Measurements from ENCODE around the gene KCNJ10. TPM values are rescaled to one million over a fixed set of nuclear protein-coding genes. Genes with fewer than 3 reads are reported as not detected.
"Not testable (repeated sequence)": the region's sequence is repeated elsewhere in the genome, so short reads cannot be mapped to it uniquely, and the experiment has no call there.

The KCNJ10 gene
- total RNA-seq, 2 donors from 2014 or later = 0.37 to 0.65 TPM

DNA sequence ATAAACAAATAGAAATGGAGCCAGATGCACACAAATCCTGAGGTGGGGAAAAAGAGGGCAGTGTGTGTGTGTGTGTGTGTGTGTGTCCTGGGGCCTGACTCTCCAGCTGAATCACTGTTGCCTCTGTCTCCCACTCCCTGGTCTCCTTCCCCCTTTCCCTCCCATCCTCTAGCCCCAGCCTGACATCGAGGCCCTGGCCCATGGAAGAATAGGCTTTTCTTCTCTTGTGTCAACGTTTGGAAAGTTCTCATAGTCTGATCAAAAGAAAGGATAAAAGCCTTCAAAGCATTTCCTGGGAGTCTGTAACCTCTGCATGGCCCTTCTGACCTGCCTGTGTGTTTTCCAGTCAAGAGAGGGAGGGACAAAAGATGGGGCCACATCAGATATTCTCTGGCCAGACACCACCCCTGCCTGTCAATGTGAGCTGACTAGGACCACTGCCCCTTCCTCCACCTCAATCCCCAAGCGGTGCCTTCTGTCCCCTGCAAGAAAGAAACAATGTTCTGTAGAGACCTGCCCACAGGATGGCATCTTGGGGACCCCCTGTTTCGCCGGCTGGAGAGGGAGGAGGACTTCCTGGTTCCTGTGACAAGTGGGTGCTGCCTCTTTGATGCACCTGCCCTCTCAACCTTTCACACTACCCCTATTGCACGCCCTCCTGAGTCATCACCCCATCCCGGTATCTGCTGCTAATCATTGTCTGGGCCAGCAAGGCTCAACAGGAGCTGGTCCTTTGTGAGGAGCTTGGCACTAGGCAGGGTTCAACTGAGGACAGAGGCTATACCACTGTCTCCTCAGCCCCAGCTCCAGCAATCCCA, 16.2 kb downstream of the KCNJ10 start:
- Mint-ChIP-seq H3K36me3 (ENCODE audit: insufficient read depth in 2 of 2) (no peaks in the 10 kb centered on the region), H3K27ac (no peak overlapping the region), H3K9me3 (no peaks in the 10 kb centered on the region), H3K4me1 (ENCODE audit: low read depth) (no peaks in the 10 kb centered on the region), H3K27me3 (ENCODE audit: low read depth) (peaks cover 51% of the 10 kb centered on the region), H3K4me3 (no peak overlapping the region)
- ATAC-seq (replicated peaks in 1 of 2) (no peak), DNase-seq (no peak)

DNA sequence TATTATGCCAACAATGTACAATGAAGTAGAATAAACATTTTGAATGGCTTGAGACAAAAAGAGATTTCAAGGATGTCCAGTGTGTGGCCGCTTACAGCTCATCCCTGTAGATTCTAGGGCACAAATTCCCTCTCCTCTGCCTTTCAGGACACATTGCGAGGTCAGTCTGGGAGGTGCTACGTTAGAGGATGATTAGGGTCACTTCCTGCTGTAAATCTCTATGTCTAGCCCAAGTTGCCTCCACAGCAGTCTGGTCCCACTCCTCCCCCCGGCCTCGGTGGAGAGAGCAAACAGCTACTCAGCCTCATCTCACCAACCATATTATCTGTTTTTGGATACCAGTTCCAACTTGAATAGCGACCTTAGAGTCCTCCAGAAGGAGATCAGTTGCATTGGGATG, 17.0 kb downstream of the KCNJ10 start:
- ATAC-seq (replicated peaks in 1 of 2) = no peak
- H3K36me3 Mint-ChIP-seq (ENCODE audit: insufficient read depth in 2 of 2) = no peaks in the 10 kb centered on the region

DNA sequence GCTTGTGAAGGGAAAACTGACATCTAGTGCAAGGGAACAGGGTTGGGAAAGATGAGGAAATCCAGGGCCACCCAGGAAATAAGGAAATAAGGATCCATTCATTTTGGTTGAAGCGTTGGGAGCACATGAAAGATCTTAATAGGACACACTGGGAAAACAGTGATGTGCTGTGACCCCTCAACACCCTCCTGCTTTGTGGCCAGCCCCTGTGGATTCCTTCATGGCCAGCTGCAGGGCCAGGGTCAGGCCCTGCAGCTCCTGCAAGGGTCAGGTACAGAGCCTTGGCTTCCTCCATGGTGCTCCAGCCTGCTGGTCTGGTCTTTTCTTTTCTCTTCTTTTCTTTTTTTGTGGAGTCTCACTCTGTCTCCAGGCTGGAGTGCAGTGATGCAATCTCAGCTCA, 19.3 kb downstream of the KCNJ10 start:
- no peak overlapping the region for H3K4me3 Mint-ChIP-seq
- peaks cover 28% of the 10 kb centered on the region for H3K27me3 Mint-ChIP-seq (ENCODE audit: low read depth)
- no peak for ATAC-seq (replicated peaks in 1 of 2)
- no peaks in the 10 kb centered on the region for H3K9me3 Mint-ChIP-seq
- no peak overlapping the region for H3K27ac Mint-ChIP-seq
- peaks cover 14% of the 10 kb centered on the region for H3K4me1 Mint-ChIP-seq (ENCODE audit: low read depth)
- DNase-seq = no peak
- H3K36me3 Mint-ChIP-seq (ENCODE audit: insufficient read depth in 2 of 2) = no peaks in the 10 kb centered on the region

More for the DNA sequence above, 17.0 kb downstream of the KCNJ10 start:
- no peak overlapping the region for H3K4me3 Mint-ChIP-seq
- H3K27me3 Mint-ChIP-seq (ENCODE audit: low read depth) = peaks cover 47% of the 10 kb centered on the region
- no peak overlapping the region for H3K27ac Mint-ChIP-seq
- no peaks in the 10 kb centered on the region for H3K9me3 Mint-ChIP-seq
- H3K4me1 Mint-ChIP-seq (ENCODE audit: low read depth) = no peaks in the 10 kb centered on the region
- no peak for DNase-seq

DNA sequence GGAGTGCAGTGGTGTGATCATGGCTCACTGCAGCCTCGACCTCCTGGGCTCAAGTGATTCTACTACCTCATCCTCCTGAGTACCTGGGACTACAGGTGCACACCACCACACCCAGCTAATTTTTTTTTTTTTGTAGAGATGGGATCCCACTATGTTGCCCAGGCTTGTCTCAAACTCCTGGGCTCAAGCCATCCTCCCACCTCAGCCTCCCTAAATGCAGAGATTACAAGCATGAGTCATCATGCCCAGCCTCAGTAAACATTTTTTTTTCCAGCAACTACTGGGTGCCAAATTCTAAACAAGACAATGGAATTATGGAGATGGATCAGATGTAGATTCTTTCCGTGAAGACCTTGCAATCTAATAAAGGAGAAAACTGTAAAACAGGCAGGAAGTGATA, 19.8 kb downstream of the KCNJ10 start:
- H3K27me3 Mint-ChIP-seq (ENCODE audit: low read depth) = peaks cover 30% of the 10 kb centered on the region
- H3K4me3 Mint-ChIP-seq; ATAC-seq (replicated peaks in 1 of 2); H3K9me3 Mint-ChIP-seq; H3K36me3 Mint-ChIP-seq (ENCODE audit: insufficient read depth in 2 of 2); DNase-seq; H3K27ac Mint-ChIP-seq: not testable (repeated sequence)
- H3K4me1 Mint-ChIP-seq (ENCODE audit: low read depth) = peaks cover 14% of the 10 kb centered on the region

DNA sequence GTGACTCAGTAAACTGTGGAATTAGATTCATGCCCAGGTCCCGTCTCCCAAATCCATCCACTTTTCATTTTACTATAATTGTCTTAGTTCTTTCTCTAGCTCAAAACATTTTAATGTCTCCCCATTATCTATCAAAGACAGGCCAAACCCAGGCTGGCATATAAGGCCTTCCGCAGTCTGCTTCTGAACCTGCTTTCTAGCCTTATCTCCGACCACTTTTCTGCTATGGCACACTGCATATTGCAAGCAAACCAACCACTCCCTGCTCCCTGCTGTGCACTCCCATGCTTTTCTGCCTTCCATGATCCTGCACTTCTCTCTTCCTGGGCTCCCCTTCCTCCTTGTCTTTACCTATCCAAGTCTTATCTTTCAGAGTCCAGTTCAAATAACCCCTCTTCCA, 20.9 kb downstream of the KCNJ10 start:
- no peaks in the 10 kb centered on the region for H3K9me3 Mint-ChIP-seq
- no peak for ATAC-seq (replicated peaks in 1 of 2)
- H3K4me1 Mint-ChIP-seq (ENCODE audit: low read depth) = peaks cover 14% of the 10 kb centered on the region
- no peak overlapping the region for H3K27ac Mint-ChIP-seq
- H3K27me3 Mint-ChIP-seq (ENCODE audit: low read depth) = peaks cover 41% of the 10 kb centered on the region
- no peaks in the 10 kb centered on the region for H3K36me3 Mint-ChIP-seq (ENCODE audit: insufficient read depth in 2 of 2)
- no peak overlapping the region for H3K4me3 Mint-ChIP-seq
- no peak for DNase-seq

DNA sequence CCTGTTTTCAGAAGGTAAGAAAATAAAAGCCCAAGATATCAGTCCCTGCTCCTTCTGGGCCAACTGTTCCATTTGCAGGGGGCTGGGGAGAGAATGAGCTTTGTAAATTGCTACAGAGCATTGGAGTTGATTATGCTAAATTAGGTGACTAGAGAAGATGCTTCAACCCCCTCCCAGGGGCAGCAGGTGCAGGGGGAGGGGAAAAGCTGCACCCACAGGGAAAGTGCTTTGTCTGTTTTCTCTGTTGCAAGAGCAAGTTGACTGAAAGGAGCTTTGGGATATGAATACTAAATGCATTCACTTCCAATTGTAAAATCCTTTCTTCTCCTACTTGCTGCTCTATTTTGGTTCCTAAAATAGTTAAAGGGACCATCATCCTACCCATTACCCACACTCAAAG, 21.6 kb downstream of the KCNJ10 start:
- ATAC-seq (replicated peaks in 1 of 2) = no peak
- peaks cover 14% of the 10 kb centered on the region for H3K4me1 Mint-ChIP-seq (ENCODE audit: low read depth)
- no peaks in the 10 kb centered on the region for H3K36me3 Mint-ChIP-seq (ENCODE audit: insufficient read depth in 2 of 2)
- H3K4me3 Mint-ChIP-seq = no peak overlapping the region
- no peak for DNase-seq
- H3K9me3 Mint-ChIP-seq = no peaks in the 10 kb centered on the region
- H3K27ac Mint-ChIP-seq = no peak overlapping the region
- peaks cover 45% of the 10 kb centered on the region for H3K27me3 Mint-ChIP-seq (ENCODE audit: low read depth)

DNA sequence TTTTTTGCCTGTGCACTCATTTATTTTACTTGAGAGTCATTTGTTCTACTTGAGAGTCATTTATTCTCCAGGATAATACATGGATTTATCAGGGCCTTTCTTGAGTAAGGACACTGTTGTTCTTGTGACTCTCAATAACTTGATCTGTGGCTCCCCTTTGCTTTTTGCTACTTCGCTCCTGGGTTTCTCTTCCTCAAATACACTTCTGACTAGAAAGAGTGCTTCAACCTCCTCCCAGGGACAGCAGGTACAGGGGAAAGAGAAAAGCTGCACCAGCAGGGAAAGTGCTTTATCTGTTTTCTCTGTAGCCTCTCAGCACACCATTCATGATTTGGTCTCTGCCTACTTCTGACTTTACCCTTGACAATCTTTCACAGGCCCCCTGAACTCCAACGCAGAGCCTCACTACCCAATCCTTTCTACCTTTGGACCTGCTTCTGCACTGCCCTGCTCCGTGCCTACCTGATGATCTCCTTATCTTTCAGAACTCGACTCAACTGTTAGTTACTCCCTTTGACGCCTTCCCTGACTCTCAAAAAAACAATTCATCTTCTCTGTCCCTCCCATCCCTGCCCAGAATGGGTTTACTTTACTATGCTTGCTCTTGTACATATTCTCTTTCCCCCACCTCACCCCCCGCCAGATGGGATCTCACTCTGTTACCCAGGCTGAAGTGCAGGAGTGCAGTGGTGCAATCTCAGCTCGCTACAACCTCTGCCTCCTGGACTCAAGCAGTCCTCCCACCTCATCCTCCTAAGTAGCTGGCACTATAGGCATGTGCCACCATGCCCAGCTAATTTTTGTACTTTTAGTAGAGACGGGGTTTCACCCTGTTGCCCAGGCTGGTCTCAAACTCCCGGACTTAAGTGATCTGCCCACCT, 22.6 kb downstream of the KCNJ10 start:
- H3K9me3 Mint-ChIP-seq = no peaks in the 10 kb centered on the region
- peaks cover 46% of the 10 kb centered on the region for H3K27me3 Mint-ChIP-seq (ENCODE audit: low read depth)
- no peak for ATAC-seq (replicated peaks in 1 of 2)
- peaks cover 14% of the 10 kb centered on the region for H3K4me1 Mint-ChIP-seq (ENCODE audit: low read depth)
- H3K36me3 Mint-ChIP-seq (ENCODE audit: insufficient read depth in 2 of 2) = no peaks in the 10 kb centered on the region
- peak overlapping the region; percentile 30 for H3K27ac Mint-ChIP-seq
- no peak for DNase-seq
- H3K4me3 Mint-ChIP-seq = peak overlapping the region; percentile 57 to 73

DNA sequence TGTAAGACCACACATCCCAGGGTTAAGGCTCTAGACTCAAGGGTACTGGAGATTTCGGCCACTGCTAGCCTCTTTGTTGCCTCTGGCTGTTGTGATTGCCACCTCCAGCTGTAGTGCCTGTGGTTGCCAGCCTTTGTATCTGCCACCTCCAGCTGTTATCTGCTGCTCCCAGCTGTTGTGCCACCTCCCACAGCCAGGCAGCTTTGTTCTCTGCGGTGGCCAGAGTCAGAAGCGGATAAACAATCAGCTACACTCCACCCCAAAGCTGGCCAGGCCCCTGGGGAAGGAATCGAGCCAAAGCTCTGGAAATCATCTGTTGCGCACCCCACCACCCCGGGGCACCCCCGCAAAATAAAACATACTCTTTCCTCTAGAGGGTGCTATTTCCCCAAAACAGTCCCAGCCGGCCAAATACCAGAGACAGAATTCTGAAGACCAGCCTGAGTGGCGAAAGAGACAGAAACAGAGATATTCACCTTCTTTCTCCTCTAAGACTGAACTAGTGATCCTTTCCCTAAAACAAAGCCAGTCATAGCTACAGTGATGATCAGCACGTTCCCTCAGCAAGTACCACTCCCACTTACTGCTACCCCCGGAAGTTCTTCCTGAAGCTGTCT, 23.4 kb downstream of the KCNJ10 start:
- peak overlapping the region; percentile 57 to 73 for H3K4me3 Mint-ChIP-seq
- H3K4me1 Mint-ChIP-seq (ENCODE audit: low read depth) = peaks cover 14% of the 10 kb centered on the region
- peak overlapping the region; percentile 30 for H3K27ac Mint-ChIP-seq
- ATAC-seq (replicated peaks in 1 of 2) (peak; percentile 84), DNase-seq (peak; percentile 41 to 55)
- H3K9me3 Mint-ChIP-seq = no peaks in the 10 kb centered on the region
- peaks cover 38% of the 10 kb centered on the region for H3K27me3 Mint-ChIP-seq (ENCODE audit: low read depth)
- H3K36me3 Mint-ChIP-seq (ENCODE audit: insufficient read depth in 2 of 2) = no peaks in the 10 kb centered on the region

DNA sequence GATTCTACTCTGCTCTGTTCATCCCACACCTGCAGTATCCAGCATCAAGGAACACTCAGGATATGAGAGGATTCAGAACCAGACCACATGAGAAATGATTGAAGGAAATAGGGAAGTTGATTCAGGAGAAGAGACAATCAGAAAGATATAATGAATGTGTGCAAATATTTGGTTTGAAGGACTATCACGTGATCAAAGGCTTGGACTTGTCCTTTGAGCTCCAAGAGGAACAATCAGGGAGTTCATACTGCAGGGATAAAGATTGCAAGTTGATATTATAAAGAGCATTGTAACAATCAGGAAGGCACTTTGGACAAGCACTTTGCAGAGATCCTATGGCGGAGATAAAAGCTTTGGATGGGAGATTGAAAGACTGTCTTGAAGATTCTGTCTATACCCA, 24.3 kb downstream of the KCNJ10 start:
- peaks cover 37% of the 10 kb centered on the region for H3K27me3 Mint-ChIP-seq (ENCODE audit: low read depth)
- no peaks in the 10 kb centered on the region for H3K36me3 Mint-ChIP-seq (ENCODE audit: insufficient read depth in 2 of 2)
- peaks cover 14% of the 10 kb centered on the region for H3K4me1 Mint-ChIP-seq (ENCODE audit: low read depth)
- H3K9me3 Mint-ChIP-seq = no peaks in the 10 kb centered on the region
- H3K4me3 Mint-ChIP-seq = no peak overlapping the region
- DNase-seq (no peak), ATAC-seq (replicated peaks in 1 of 2) (no peak)
- no peak overlapping the region for H3K27ac Mint-ChIP-seq

DNA sequence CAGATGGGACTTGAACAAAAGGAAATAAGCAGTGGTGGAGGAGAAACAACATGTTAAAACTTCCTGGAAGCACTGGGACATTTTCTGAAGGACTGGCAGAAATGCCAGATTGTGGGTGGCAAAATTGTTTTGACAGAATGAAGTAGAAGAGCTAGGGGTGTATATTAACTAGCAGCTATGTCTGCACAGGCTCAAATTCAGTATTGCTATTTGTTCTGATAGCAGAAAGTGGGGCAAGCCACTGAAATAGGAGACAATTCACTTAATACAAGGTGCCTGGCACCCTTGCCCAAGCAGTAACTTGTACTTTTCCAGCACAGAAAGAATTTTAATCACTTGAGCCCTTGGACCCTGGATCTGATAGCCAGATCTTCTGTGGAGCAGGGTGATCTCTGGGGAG, 26.4 kb downstream of the KCNJ10 start:
- H3K27ac Mint-ChIP-seq = no peak overlapping the region
- H3K36me3 Mint-ChIP-seq (ENCODE audit: insufficient read depth in 2 of 2) = no peaks in the 10 kb centered on the region
- H3K4me1 Mint-ChIP-seq (ENCODE audit: low read depth) = peaks cover 14% of the 10 kb centered on the region
- peaks cover 28% of the 10 kb centered on the region for H3K27me3 Mint-ChIP-seq (ENCODE audit: low read depth)
- H3K4me3 Mint-ChIP-seq = no peak overlapping the region
- no peak for DNase-seq
- no peaks in the 10 kb centered on the region for H3K9me3 Mint-ChIP-seq
- no peak for ATAC-seq (replicated peaks in 1 of 2)

DNA sequence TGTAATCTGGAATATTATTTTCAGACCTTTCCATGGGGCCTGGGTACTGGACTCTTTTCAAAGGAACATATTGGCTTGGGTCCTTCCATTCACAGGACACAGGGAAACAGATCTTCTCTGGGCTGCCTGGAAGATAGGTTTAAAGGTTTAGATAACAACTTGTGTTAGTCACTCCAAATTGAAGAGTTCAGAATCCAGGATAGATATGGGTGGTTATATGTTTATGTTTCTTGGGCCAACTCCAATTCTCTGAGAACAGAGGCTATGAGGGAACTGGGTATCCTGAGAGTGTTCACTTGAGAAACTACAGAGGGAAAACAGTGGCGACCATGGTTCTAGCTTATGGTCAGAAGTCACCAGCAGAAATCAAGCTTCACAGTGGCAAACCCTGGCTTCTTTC, 29.5 kb downstream of the KCNJ10 start:
- H3K4me1 Mint-ChIP-seq (ENCODE audit: low read depth) = no peaks in the 10 kb centered on the region
- no peaks in the 10 kb centered on the region for H3K9me3 Mint-ChIP-seq
- DNase-seq = no peak
- H3K27me3 Mint-ChIP-seq (ENCODE audit: low read depth) = peaks cover 21% of the 10 kb centered on the region
- no peaks in the 10 kb centered on the region for H3K36me3 Mint-ChIP-seq (ENCODE audit: insufficient read depth in 2 of 2)
- ATAC-seq (replicated peaks in 1 of 2) = no peak
- H3K27ac Mint-ChIP-seq = no peak overlapping the region
- no peak overlapping the region for H3K4me3 Mint-ChIP-seq

DNA sequence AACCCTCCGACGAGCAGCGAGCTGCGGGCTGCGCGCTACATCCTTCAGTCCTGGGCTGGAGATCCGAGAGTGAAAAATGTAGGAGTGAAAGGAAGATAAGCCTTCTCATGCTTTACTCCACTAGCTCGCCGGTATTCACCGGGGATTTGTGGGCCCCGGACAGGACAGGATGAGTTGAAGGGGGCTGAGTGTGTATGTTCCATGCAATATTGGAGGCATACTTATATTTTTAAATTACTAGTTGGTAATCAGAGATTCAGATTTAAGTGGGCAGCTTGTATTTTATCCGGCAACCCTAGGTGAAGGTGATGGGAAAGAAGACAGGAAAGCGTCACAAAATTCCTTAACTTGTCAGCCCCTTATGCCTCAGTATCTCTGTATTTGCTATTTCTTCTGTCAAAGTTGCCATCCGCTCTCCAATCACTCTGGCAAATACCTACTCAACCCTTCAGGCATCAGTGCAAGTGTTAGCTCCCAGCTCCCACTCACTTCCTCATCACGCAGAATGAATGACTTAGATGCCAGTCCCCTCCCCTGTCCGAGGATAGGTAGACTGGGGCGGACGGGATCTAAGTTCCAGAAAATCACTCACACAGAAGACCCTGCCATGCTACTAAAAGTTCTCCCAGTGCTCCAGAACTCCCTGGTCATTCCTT, 37.7 kb downstream of the KCNJ10 start:
- peak overlapping the region; percentile 97 to 99 for H3K4me3 Mint-ChIP-seq
- peaks cover 0 to 4% of the 10 kb centered on the region in 2 donors for H3K36me3 Mint-ChIP-seq (ENCODE audit: insufficient read depth in 2 of 2)
- H3K9me3 Mint-ChIP-seq = no peaks in the 10 kb centered on the region
- no peak for ATAC-seq (replicated peaks in 1 of 2)
- no peaks in the 10 kb centered on the region for H3K27me3 Mint-ChIP-seq (ENCODE audit: low read depth)
- peaks cover 53% of the 10 kb centered on the region for H3K4me1 Mint-ChIP-seq (ENCODE audit: low read depth)
- peak overlapping the region; percentile 86 for H3K27ac Mint-ChIP-seq
- DNase-seq = peak in 1 of 2 donors; percentile 4
